ENCODE results near the gene PRSS33. TPM values are rescaled to one million over a fixed set of nuclear protein-coding genes. Genes with fewer than 3 reads are reported as not detected.

PRSS33 gene
- polyA plus RNA-seq, 1 of the 3 experiments (the other 2 are of a cell fraction) = not detected

GRCh38 chr16:2806286-2806685 lies 18.9 kb upstream of the PRSS33 start:
- POLR2A ChIA-PET = no interaction called here
- H3K27me3 ChIP-seq (ENCODE audit: insufficient read depth) = no peaks in the 10 kb centered on the region

DNA sequence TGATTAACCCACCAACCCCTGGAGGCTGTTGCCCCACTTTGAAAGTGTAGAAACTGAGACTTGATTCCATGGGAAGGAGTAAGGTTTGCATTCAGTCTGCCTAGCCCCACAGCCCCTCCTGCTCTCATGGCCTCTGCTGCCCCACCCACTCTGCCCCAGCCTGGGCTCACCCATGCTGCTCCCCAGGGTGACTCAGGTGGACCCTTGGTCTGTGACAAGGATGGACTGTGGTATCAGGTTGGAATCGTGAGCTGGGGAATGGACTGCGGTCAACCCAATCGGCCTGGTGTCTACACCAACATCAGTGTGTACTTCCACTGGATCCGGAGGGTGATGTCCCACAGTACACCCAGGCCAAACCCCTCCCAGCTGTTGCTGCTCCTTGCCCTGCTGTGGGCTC lies 17.4 kb upstream of the PRSS33 start:
- Histone ChIP-seq H3K4me3 (ENCODE audit: low read depth in 2 of 2, low read length in 1 of 2) (no peak overlapping the region), H2AFZ (ENCODE audit: low read depth) (no peak overlapping the region), H3K36me3 (replicated peaks in 1 of 2; ENCODE audit: control insufficient read depth in 1 of 2, insufficient read depth in 2 of 2, low read length in 1 of 2) (no peaks in the 10 kb centered on the region), H3K79me2 (ENCODE audit: insufficient read depth) (no peaks in the 10 kb centered on the region), H3K9me3 (no peaks in the 10 kb centered on the region), H3F3A (replicated peaks; ENCODE audit: insufficient read depth) (no peaks in the 10 kb centered on the region), H3K27ac (ENCODE audit: low read depth in 2 of 2, low read length in 1 of 2) (no peak overlapping the region), H3K9me2 (no peaks in the 10 kb centered on the region), H3K4me2 (no peak overlapping the region), H3K27me3 (ENCODE audit: insufficient read depth) (no peaks in the 10 kb centered on the region), H4K20me1 (ENCODE audit: insufficient read depth) (no peaks in the 10 kb centered on the region), H3K9ac (no peak overlapping the region), H3K4me1 (ENCODE audit: control insufficient read depth in 1 of 2, insufficient read depth in 2 of 2, low read depth in 1 of 2, low read length in 1 of 2) (peaks cover 0 to under 1% of the 10 kb centered on the region in 2 experiments; a peak in 1 of 4 replicates)
- ChIA-PET CTCF (no interaction called here), POLR2A (no interaction called here)
- no CpG with 5 or more reads among the region's 4 CpGs for WGBS (ENCODE audit: low lambda C conversion rate)
- no peak for DNase-seq
- TF ChIP-seq GATA2 (CRISPR knock-in tag; IDR thresholded peaks at IDR 0.05) (no peak), PBX3 (IDR thresholded peaks at IDR 0.05) (no peak), GABPA (IDR thresholded peaks at IDR 0.05; ENCODE audit: low read depth) (no peak), TEAD4 (IDR thresholded peaks at IDR 0.05; ENCODE audit: borderline replicate concordance, insufficient read depth) (no peak), MXI1 (IDR thresholded peaks at IDR 0.05; ENCODE audit: low read depth, low read length) (no peak), EZH2phosphoT487 (IDR thresholded peaks at IDR 0.05; ENCODE audit: borderline replicate concordance, low read depth) (no peak), RCOR1 (IDR thresholded peaks at IDR 0.05; ENCODE audit: low read length) (no peak), MEF2A (IDR thresholded peaks at IDR 0.05; ENCODE audit: borderline replicate concordance, low read depth) (no peak), JUND (IDR thresholded peaks at IDR 0.05) (no peak), ELF1 (IDR thresholded peaks at IDR 0.05) (no peak), FOXM1 (IDR thresholded peaks at IDR 0.05; ENCODE audit: low read depth) (no peak), EP300 (IDR thresholded peaks at IDR 0.05; ENCODE audit: borderline replicate concordance in 1 of 2, low read depth in 1 of 2, low read length in 1 of 2) (no peak), USF1 (IDR thresholded peaks at IDR 0.05; ENCODE audit: borderline replicate concordance, low read depth) (no peak), RXRA (IDR thresholded peaks at IDR 0.05; ENCODE audit: borderline replicate concordance, low read depth) (no peak), IRF3 (IDR thresholded peaks at IDR 0.05; ENCODE audit: low read depth, low read length) (no peak)
- TF ChIP-seq, protein P1, sequence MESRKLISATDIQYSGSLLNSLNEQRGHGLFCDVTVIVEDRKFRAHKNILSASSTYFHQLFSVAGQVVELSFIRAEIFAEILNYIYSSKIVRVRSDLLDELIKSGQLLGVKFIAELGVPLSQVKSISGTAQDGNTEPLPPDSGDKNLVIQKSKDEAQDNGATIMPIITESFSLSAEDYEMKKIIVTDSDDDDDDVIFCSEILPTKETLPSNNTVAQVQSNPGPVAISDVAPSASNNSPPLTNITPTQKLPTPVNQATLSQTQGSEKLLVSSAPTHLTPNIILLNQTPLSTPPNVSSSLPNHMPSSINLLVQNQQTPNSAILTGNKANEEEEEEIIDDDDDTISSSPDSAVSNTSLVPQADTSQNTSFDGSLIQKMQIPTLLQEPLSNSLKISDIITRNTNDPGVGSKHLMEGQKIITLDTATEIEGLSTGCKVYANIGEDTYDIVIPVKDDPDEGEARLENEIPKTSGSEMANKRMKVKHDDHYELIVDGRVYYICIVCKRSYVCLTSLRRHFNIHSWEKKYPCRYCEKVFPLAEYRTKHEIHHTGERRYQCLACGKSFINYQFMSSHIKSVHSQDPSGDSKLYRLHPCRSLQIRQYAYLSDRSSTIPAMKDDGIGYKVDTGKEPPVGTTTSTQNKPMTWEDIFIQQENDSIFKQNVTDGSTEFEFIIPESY (IDR thresholded peaks at IDR 0.05; ENCODE audit: borderline replicate concordance, low read depth) = no peak
- TF ChIP-seq, protein P2, sequence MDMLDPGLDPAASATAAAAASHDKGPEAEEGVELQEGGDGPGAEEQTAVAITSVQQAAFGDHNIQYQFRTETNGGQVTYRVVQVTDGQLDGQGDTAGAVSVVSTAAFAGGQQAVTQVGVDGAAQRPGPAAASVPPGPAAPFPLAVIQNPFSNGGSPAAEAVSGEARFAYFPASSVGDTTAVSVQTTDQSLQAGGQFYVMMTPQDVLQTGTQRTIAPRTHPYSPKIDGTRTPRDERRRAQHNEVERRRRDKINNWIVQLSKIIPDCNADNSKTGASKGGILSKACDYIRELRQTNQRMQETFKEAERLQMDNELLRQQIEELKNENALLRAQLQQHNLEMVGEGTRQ (IDR thresholded peaks at IDR 0.05; ENCODE audit: borderline replicate concordance, low read depth, low read length) = no peak

More at GRCh38 chr16:2806286-2806685, 18.9 kb upstream of the PRSS33 start:
- Histone ChIP-seq H3K27ac (ENCODE audit: low read depth in 2 of 2, low read length in 1 of 2) (no peak overlapping the region), H3K4me3 (ENCODE audit: low read depth in 2 of 2, low read length in 1 of 2) (no peak overlapping the region), H3K79me2 (ENCODE audit: insufficient read depth) (no peaks in the 10 kb centered on the region), H3K9me2 (no peaks in the 10 kb centered on the region), H3K36me3 (replicated peaks in 1 of 2; ENCODE audit: control insufficient read depth in 1 of 2, insufficient read depth in 2 of 2, low read length in 1 of 2) (no peaks in the 10 kb centered on the region), H3K9ac (no peak overlapping the region), H3F3A (replicated peaks; ENCODE audit: insufficient read depth) (no peaks in the 10 kb centered on the region), H2AFZ (ENCODE audit: low read depth) (no peak overlapping the region), H3K4me1 (ENCODE audit: control insufficient read depth in 1 of 2, insufficient read depth in 2 of 2, low read depth in 1 of 2, low read length in 1 of 2) (no peaks in the 10 kb centered on the region), H4K20me1 (ENCODE audit: insufficient read depth) (no peaks in the 10 kb centered on the region), H3K4me2 (no peak overlapping the region), H3K9me3 (no peaks in the 10 kb centered on the region)
- CTCF ChIA-PET = no interaction called here
- DNase-seq = no peak
- no peak for TF ChIP-seq TAF1 (IDR thresholded peaks at IDR 0.05; ENCODE audit: borderline replicate concordance, low read depth, low read length)
- TF ChIP-seq ELF1 (IDR thresholded peaks at IDR 0.05) = no peak
- WGBS (ENCODE audit: low lambda C conversion rate) = 23% methylated on average over 5 of the region's 5 CpGs

All from SK-N-SH (cell line).